ENCODE data around the gene YJU2.
"Not testable (repeated sequence)": the region's sequence is repeated elsewhere in the genome, so short reads cannot be mapped to it uniquely, and the experiment has no call there.

Gene YJU2

DNA sequence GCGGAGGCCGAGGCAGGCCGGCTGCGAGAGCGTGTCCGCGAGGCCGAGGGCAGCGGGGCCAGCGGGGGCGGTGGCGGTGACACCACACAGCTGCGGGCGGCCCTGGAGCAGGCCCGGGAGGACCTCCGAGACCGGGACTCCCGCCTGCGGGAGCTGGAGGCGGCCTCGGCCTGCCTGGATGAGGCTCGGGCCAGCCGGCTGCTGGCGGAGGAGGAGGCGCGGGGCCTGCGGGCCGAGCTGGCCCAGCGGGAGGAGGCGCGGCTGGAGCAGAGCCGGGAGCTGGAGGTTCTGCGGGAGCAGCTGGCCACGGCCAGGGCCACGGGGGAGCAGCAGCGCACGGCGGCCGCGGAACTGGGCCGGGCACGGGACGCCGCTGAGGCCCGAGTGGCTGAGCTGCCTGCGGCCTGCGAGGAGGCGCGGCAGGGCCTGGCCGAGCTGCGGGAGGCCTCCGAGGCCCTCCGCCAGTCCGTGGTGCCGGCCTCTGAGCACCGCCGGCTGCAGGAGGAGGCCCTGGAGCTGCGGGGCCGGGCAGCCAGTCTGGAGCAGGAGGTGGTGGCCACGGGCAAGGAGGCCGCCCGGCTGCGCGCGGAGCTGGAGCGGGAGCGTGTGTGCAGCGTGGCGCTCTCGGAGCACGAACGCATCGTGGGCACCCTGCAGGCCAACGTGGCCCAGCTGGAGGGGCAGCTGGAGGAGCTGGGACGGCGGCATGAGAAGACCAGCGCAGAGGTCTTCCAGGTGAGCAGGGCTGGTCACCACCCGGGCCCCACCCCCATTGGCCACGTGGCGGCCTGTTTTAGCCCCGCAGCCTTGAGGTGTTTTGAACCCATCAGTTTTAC lies 29.2 kb upstream of the YJU2 start:
- H3K36me3 Mint-ChIP-seq (ENCODE audit: low read depth) = no peaks in the 10 kb centered on the region
- no peaks in the 10 kb centered on the region for H3K9me3 Mint-ChIP-seq
- no peak overlapping the region for H3K4me3 Mint-ChIP-seq
- H3K27me3 Mint-ChIP-seq (ENCODE audit: low read depth) = no peaks in the 10 kb centered on the region
- no peaks in the 10 kb centered on the region for H3K4me1 Mint-ChIP-seq (ENCODE audit: low read depth)
- H3K27ac Mint-ChIP-seq = no peak overlapping the region

DNA sequence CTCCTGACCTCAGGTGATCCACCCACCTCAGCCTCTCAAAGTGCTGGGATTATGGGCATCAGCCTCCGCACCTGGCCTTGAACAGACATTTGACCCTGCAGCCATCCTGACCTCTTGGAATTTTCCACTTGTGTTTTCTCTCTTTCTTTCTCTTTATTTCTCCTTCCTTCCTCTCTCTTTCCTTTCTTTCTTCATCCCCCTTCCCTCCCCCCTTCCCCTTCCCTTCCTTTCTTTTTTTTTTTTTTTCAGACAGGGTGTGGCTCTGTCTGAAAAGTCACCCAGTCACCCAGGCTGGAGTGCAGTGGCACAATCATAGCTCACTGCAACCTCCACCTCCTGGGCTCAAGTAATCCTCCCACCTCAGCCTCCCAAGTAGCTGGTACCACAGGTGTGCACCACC lies 28.4 kb upstream of the YJU2 start:
- H3K9me3 Mint-ChIP-seq; H3K27me3 Mint-ChIP-seq (ENCODE audit: low read depth); H3K4me3 Mint-ChIP-seq; H3K27ac Mint-ChIP-seq; H3K36me3 Mint-ChIP-seq (ENCODE audit: low read depth); H3K4me1 Mint-ChIP-seq (ENCODE audit: low read depth): not testable (repeated sequence)

DNA sequence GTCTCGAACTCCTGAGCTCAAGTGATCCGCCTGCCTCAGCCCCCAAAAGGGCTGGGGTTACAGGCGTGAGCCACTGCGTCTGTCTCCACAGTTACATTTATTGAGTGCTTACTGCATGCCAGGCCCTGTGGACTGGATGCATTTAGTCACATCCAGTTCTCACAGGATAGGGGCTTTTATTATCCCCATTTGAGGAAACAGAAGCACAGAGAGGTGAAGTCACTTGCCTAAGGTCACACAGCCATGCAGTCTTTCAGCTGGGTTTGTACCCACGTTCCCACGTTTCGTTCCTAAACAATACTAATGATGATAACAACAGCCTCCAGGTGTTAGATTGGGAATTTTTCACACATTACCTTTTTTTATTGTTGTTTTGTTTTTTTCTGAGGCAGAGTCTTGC lies 26.7 kb upstream of the YJU2 start:
- Mint-ChIP-seq H3K4me3 (no peak overlapping the region), H3K9me3 (no peaks in the 10 kb centered on the region), H3K4me1 (ENCODE audit: low read depth) (no peaks in the 10 kb centered on the region), H3K27me3 (ENCODE audit: low read depth) (no peaks in the 10 kb centered on the region), H3K36me3 (ENCODE audit: low read depth) (no peaks in the 10 kb centered on the region), H3K27ac (no peak overlapping the region)

GRCh38 chr19:4224470-4224869 lies 22.4 kb upstream of the YJU2 start:
- no peaks in the 10 kb centered on the region for H3K36me3 Mint-ChIP-seq (ENCODE audit: low read depth)
- peaks cover 5% of the 10 kb centered on the region for H3K4me1 Mint-ChIP-seq (ENCODE audit: low read depth)
- no peaks in the 10 kb centered on the region for H3K9me3 Mint-ChIP-seq
- no peak overlapping the region for H3K4me3 Mint-ChIP-seq
- no peaks in the 10 kb centered on the region for H3K27me3 Mint-ChIP-seq (ENCODE audit: low read depth)
- no peak overlapping the region for H3K27ac Mint-ChIP-seq

DNA sequence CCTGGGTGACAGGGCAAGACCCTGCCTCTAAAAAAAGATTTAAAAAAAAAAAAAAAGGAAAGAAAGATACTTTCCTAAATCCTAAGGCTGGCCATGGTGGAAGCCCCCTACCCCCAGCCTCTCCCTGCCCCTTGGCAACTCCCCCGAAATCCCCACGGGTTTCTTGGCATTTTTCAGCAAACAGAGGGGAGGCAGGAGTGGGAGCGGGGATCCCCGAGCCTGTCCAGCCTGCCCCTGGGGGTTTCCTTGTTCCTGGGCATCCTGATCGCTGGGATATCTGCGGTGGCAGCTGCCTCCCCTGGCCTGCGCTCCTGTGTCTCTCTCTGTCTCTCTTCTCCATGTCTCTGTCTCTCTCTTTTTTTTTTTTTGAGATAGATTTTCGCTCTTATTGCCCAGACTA lies 21.0 kb upstream of the YJU2 start:
- Mint-ChIP-seq H3K27me3 (ENCODE audit: low read depth) (no peaks in the 10 kb centered on the region), H3K4me3 (no peak overlapping the region), H3K27ac (no peak overlapping the region), H3K4me1 (ENCODE audit: low read depth) (peaks cover 9% of the 10 kb centered on the region), H3K36me3 (ENCODE audit: low read depth) (no peaks in the 10 kb centered on the region), H3K9me3 (no peaks in the 10 kb centered on the region)

DNA sequence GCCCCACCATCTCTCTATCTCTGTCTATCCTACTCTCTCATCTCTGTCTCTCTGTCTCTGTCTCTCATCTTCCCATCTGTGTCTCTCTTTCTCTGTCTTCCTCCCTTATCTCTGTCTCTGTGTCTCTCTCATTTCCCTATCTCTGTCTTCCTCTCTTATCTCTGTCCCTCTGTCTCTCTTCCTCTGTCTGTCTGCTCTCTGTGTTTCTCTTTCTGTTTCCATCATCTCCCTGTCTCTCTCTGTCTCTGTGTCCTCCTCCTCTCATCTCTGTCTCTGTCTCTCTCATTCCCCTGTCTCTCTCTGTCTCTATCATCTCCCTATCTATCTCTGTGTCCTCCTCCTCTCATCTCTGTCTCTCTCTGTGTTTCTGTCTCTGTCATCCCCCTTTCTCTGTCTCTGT lies 19.1 kb upstream of the YJU2 start:
- Mint-ChIP-seq H3K27ac (no peak overlapping the region), H3K4me3 (no peak overlapping the region), H3K9me3 (no peaks in the 10 kb centered on the region), H3K4me1 (ENCODE audit: low read depth) (peaks cover 11% of the 10 kb centered on the region), H3K27me3 (ENCODE audit: low read depth) (no peaks in the 10 kb centered on the region), H3K36me3 (ENCODE audit: low read depth) (no peaks in the 10 kb centered on the region)

- Mint-ChIP-seq H3K27ac (no peak overlapping the region), H3K27me3 (ENCODE audit: low read depth) (no peaks in the 10 kb centered on the region), H3K9me3 (no peaks in the 10 kb centered on the region), H3K4me3 (no peak overlapping the region), H3K36me3 (ENCODE audit: low read depth) (no peaks in the 10 kb centered on the region), H3K4me1 (ENCODE audit: low read depth) (peaks cover 16% of the 10 kb centered on the region)
Measured at GRCh38 chr19:4228765-4229178, 18.1 kb upstream of the YJU2 start.

GRCh38 chr19:4229179-4229931 lies 17.5 kb upstream of the YJU2 start, which contains the start of gene EBI3:
Gene EBI3, plus strand, starts transcription at chr19:4229523. Its CDS starts 28 bp downstream, at chr19:4229551.
- no peaks in the 10 kb centered on the region for H3K36me3 Mint-ChIP-seq (ENCODE audit: low read depth)
- H3K4me1 Mint-ChIP-seq (ENCODE audit: low read depth) = peaks cover 17% of the 10 kb centered on the region
- H3K27me3 Mint-ChIP-seq (ENCODE audit: low read depth) = no peaks in the 10 kb centered on the region
- peak within 1 kb of the TSS; percentile 80 for H3K27ac Mint-ChIP-seq
- H3K9me3 Mint-ChIP-seq = no peaks in the 10 kb centered on the region
- H3K4me3 Mint-ChIP-seq = no peak within 1 kb of the TSS

DNA sequence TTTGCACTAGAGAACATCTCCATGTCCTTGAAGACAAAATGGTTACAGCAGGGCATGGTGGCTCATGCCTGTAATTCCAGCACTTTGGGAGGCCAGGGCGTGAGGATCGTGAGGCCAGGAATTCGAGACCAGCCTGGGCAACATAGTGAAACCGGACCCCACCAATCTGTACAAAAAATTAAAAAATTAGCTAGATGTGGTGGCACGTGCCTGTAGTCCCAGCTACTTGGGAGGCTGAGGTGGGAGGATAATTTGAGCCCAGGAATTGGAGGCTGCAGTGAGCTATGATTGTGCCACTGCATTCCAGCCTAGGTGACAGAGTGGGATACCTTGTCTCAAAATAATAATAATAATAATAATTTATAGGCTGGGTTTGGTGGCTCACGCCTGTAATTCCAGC lies 16.6 kb upstream of the YJU2 start:
- not testable (repeated sequence) for H3K27ac Mint-ChIP-seq; H3K9me3 Mint-ChIP-seq; H3K36me3 Mint-ChIP-seq (ENCODE audit: low read depth); H3K4me3 Mint-ChIP-seq; H3K27me3 Mint-ChIP-seq (ENCODE audit: low read depth)
- peaks cover 17% of the 10 kb centered on the region for H3K4me1 Mint-ChIP-seq (ENCODE audit: low read depth)

DNA sequence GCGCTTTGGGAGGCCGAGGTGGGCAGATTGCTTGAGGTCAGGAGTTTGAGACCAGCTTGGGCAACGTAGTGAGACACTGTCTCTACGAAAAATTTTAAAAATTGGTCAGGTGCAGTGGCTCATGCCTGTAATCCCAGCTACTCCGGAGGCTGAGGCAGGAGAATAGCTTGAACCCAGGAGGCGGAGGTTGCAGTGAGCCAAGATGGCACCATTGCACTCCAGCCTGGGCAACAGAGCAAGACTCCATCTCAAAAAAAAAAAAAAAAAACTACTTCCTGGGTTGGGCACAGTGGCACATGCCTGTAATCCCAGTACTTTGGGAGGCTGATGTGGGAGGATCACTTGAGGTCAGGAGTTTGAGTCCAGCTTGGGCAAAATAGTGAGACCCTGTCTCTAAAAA lies 15.4 kb upstream of the YJU2 start:
- peaks cover 16% of the 10 kb centered on the region for H3K4me1 Mint-ChIP-seq (ENCODE audit: low read depth)
- H3K36me3 Mint-ChIP-seq (ENCODE audit: low read depth); H3K4me3 Mint-ChIP-seq; H3K27me3 Mint-ChIP-seq (ENCODE audit: low read depth); H3K27ac Mint-ChIP-seq; H3K9me3 Mint-ChIP-seq: not testable (repeated sequence)

- H3K27me3 Mint-ChIP-seq (ENCODE audit: low read depth); H3K4me3 Mint-ChIP-seq; H3K9me3 Mint-ChIP-seq; H3K36me3 Mint-ChIP-seq (ENCODE audit: low read depth): not testable (repeated sequence)
- Mint-ChIP-seq H3K4me1 (ENCODE audit: low read depth) (peaks cover 15% of the 10 kb centered on the region), H3K27ac (peak overlapping the region; percentile 23)
Measured at GRCh38 chr19:4232139-4232538, 14.7 kb upstream of the YJU2 start.

DNA sequence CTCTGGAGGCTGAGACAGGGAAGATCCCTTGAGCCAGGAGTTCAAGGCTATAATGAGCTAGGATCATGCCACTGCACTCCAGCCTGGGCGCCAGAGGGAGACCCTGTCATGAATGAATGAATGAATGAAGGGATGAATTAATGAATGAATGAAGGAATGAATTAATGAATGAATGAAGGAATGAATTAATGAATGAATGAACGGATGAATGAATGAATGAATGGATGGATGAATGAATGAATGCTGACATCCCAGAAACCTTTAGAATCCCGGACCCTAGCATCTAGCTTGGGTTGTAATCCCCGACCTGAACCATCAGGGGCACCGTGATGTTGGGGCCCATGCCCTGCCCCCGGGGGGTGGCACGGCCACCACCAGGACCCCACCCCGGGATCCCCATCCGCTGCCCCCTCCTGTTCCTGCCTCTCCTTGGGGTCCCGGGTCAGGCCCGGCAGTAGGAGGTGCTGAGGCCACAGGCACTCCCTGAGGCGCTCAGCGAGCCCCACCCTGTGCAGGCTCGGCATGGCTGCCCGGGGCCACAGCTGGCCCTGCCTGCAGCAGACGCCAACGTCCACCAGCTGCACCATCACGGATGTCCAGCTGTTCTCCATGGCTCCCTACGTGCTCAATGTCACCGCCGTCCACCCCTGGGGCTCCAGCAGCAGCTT lies 14.1 kb upstream of the YJU2 start:
- Mint-ChIP-seq H3K27ac (peak overlapping the region; percentile 23), H3K36me3 (ENCODE audit: low read depth) (peaks cover 1% of the 10 kb centered on the region), H3K27me3 (ENCODE audit: low read depth) (no peaks in the 10 kb centered on the region), H3K9me3 (no peaks in the 10 kb centered on the region), H3K4me1 (ENCODE audit: low read depth) (peaks cover 15% of the 10 kb centered on the region), H3K4me3 (no peak overlapping the region)

DNA sequence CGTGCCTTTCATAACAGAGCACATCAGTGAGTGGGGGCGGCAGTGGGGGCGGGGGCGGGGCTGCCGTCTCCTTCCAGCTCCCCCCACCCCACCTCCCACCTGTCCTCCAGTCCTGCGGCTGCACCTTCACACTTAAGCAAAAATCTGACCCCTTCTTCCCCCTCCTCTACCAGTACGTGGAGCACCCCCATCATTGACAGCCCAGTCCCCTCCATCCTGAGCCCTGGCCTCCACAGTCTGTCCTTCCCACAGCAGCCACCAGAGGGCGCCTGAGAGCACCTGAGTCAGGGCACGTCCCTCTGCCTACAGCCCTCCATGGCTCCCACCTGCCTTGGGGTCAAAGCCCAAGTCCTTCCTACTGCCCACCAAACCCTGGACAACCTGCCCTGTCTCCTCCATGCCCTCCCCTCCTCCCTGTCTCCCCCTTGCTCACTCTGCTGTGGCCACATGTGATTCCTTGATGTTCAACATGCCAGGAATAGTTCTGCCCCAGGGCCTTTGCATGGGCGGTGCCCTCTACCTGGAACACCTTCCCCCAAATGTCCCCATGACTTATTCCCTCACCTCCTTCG lies 13.5 kb upstream of the YJU2 start:
- H3K27me3 Mint-ChIP-seq (ENCODE audit: low read depth) = no peaks in the 10 kb centered on the region
- H3K36me3 Mint-ChIP-seq (ENCODE audit: low read depth) = peaks cover 1% of the 10 kb centered on the region
- H3K4me1 Mint-ChIP-seq (ENCODE audit: low read depth) = peaks cover 15% of the 10 kb centered on the region
- H3K4me3 Mint-ChIP-seq = no peak overlapping the region
- peak overlapping the region; percentile 38 for H3K27ac Mint-ChIP-seq
- no peaks in the 10 kb centered on the region for H3K9me3 Mint-ChIP-seq

- H3K36me3 Mint-ChIP-seq (ENCODE audit: low read depth) = peaks cover 1% of the 10 kb centered on the region
- H3K4me3 Mint-ChIP-seq = no peak overlapping the region
- H3K9me3 Mint-ChIP-seq = no peaks in the 10 kb centered on the region
- no peaks in the 10 kb centered on the region for H3K27me3 Mint-ChIP-seq (ENCODE audit: low read depth)
- H3K4me1 Mint-ChIP-seq (ENCODE audit: low read depth) = peaks cover 14% of the 10 kb centered on the region
- no peak overlapping the region for H3K27ac Mint-ChIP-seq
Measured at GRCh38 chr19:4234142-4234861, 12.6 kb upstream of the YJU2 start.

Data from T-helper 1 cell treated with Interleukin-12 subunit alpha and Interleukin-12 subunit beta and Interleukin-4 antibody, amounts not matched to agents 30 μg/mL and 1 μg/mL, for 36 hours (primary cell).